NCI-H748 (cell line): ENCODE measurements around the gene PEF1.

Experiments
- DNase-seq: peaks from one replicate; lab custom pipeline; 2025; ENCODE audit not compliant: unreplicated experiment; lab: John Stamatoyannopoulos, UW

Gene PEF1

GRCh38 chr1:31632649-31633048 is 12.0 kb downstream of the PEF1 start:
- no peak for DNase-seq

- DNase-seq, result no peak
These were observed 15.6 kb downstream of the PEF1 start for GRCh38 chr1:31628931-31629556.

- DNase-seq, result no peak
These were observed 16.6 kb downstream of the PEF1 start for GRCh38 chr1:31627930-31628559.

GRCh38 chr1:31627301-31627929 is 17.3 kb downstream of the PEF1 start:
- DNase-seq, result no peak

- no peak for DNase-seq
These were observed 18.2 kb downstream of the PEF1 start for GRCh38 chr1:31626223-31627207.

GRCh38 chr1:31625561-31626222 is 19.0 kb downstream of the PEF1 start:
- no peak for DNase-seq

GRCh38 chr1:31624731-31625514 is 19.8 kb downstream of the PEF1 start:
- no peak for DNase-seq

GRCh38 chr1:31624309-31624708 is 20.4 kb downstream of the PEF1 start:
- DNase-seq, result no peak

GRCh38 chr1:31623365-31623764 is 21.3 kb downstream of the PEF1 start:
- DNase-seq, result no peak

- no peak for DNase-seq
These were observed 22.6 kb downstream of the PEF1 start for GRCh38 chr1:31621847-31622730.

- no peak for DNase-seq
These were observed 23.2 kb downstream of the PEF1 start for GRCh38 chr1:31621498-31621820.

- DNase-seq, result no peak
These were observed 23.8 kb downstream of the PEF1 start for GRCh38 chr1:31620631-31621497.

GRCh38 chr1:31618916-31619846 is 25.5 kb downstream of the PEF1 start:
- DNase-seq, result no peak

GRCh38 chr1:31617916-31618746 is 26.5 kb downstream of the PEF1 start:
- DNase-seq, result peak; percentile 49

GRCh38 chr1:31617218-31617915 is 27.3 kb downstream of the PEF1 start, which contains the start of gene HCRTR1:
Gene HCRTR1 (plus strand): TSS chr1:31617689. CDS start chr1:31619193, 1,504 bp downstream.
- peak; percentile 34 for DNase-seq

GRCh38 chr1:31615939-31616338 is 28.7 kb downstream of the PEF1 start:
- DNase-seq, result no peak
